GM12878 (cell line): ENCODE measurements around the gene CC2D1B. TPM values are rescaled to one million over a fixed set of nuclear protein-coding genes. Genes with fewer than 3 reads are reported as not detected.

Experiments
- ATAC-seq: fragments of 200-7000 bp; cut with Tn5 transposase; 3 replicates; pipeline ENCODE4 v1.9.1; 2020; ENCODE audit warnings: mild to moderate bottlenecking, moderate library complexity
- BruUV-seq: library from RNA; stranded (reverse); fragments of 400-500 nt; replicated peaks from 2 replicates; lab custom pipeline; 2021; lab: Mats Ljungman, UMichigan
- CTCF ChIA-PET: fragments of 300-600 bp; sonication (Branson Sonifier 250); formaldehyde crosslinking; extraction: SDS; loops from one replicate; lab custom pipeline; 2021; ENCODE audit warnings: inconsistent platforms; lab: Yijun Ruan, JAX
- POLR2A ChIA-PET: fragments of 350-600 bp; formaldehyde crosslinking; extraction: SDS; loops from one replicate; lab custom pipeline; 2021; ENCODE audit warnings: inconsistent platforms; lab: Charles Lee
- RAD21 ChIA-PET: fragments of 300-600 bp; sonication (Branson Sonifier 250); formaldehyde crosslinking; loops from one replicate; lab custom pipeline; 2023; ENCODE audit warnings: antibody characterized with exemption; ENCODE audit not compliant: unreplicated experiment; lab: Charles Lee
- SMC1A ChIA-PET: fragments of 300-600 bp; sonication (Branson Sonifier 250); formaldehyde crosslinking; loops from one replicate; lab custom pipeline; 2023; ENCODE audit not compliant: unreplicated experiment, uncharacterized antibody; lab: Charles Lee
- DNase-seq: peaks from one replicate; pipeline ENCODE4 v3.0.0-alpha.2; 2011; ENCODE audit warnings: low read depth, low spot score
- FAIRE-seq: peaks from 3 replicates; lab custom pipeline; 2011; peaks lifted over from hg19 to GRCh38; lab: Jason Lieb, UNC
- H2AFZ ChIP-seq: 2 replicates; pipeline ENCODE4 v1.6.0; 2011; ENCODE audit warnings: low read depth, low read length, control low read depth; ENCODE audit not compliant: control insufficient read depth
- H3K27ac ChIP-seq: 2 replicates; pipeline ENCODE4 v1.5.1; 2011; ENCODE audit warnings: control low read depth; ENCODE audit not compliant: control insufficient read depth, insufficient read depth
- H3K27me3 ChIP-seq, 2 experiments: replicated peaks in 1 of 2; 2 replicates each; pipeline versions ENCODE4 v1.6.0 to v1.6.1; 2011; ENCODE audit warnings: low read length in 1 of 2; ENCODE audit not compliant: control insufficient read depth in 2 of 2, insufficient read depth in 2 of 2
- H3K36me3 ChIP-seq, 2 experiments: 2 replicates each; pipeline ENCODE4 v1.5.1; 2011; ENCODE audit warnings: low read length in 1 of 2; ENCODE audit not compliant: control insufficient read depth in 2 of 2, insufficient read depth in 2 of 2
- H3K4me1 ChIP-seq: 2 replicates; pipeline ENCODE4 v1.6.1; 2011; ENCODE audit warnings: mild to moderate bottlenecking, low read length, moderate library complexity, mixed read lengths; ENCODE audit not compliant: control insufficient read depth, insufficient read depth
- H3K4me2 ChIP-seq: 2 replicates; pipeline ENCODE4 v1.6.0; 2011; ENCODE audit warnings: control low read depth; ENCODE audit not compliant: control insufficient read depth, insufficient read depth
- H3K4me3 ChIP-seq: fragments of 200-600 bp; sonication (generic); 2 replicates; pipeline ENCODE4 v1.5.1; 2016
- H3K79me2 ChIP-seq: 2 replicates; pipeline ENCODE4 v1.6.0; 2011; ENCODE audit warnings: low read length; ENCODE audit not compliant: control insufficient read depth, insufficient read depth
- H3K9ac ChIP-seq: 2 replicates; pipeline ENCODE4 v1.8.0; 2011; ENCODE audit warnings: low read length, control low read depth, mixed read lengths; ENCODE audit not compliant: control insufficient read depth, insufficient read depth
- H3K9me3 ChIP-seq: replicated peaks from 3 replicates; pipeline ENCODE4 v1.5.1; 2011; ENCODE audit warnings: mild to moderate bottlenecking, low read length; ENCODE audit not compliant: control insufficient read depth, insufficient read depth
- H4K20me1 ChIP-seq: 2 replicates; pipeline ENCODE4 v1.6.0; 2011; ENCODE audit not compliant: control insufficient read depth, insufficient read depth
- ETV6 ChIP-seq, 2 experiments: fragments of 450-650 bp in 1 of 2; IDR thresholded peaks in 1 of 2; conservative IDR thresholded peaks in 1 of 2; 2 replicates each; pipeline ENCODE4 v1.6.1; 2014; ENCODE audit warnings: antibody characterized with exemption in 1 of 2, borderline replicate concordance in 1 of 2, low read depth in 1 of 2, mild to moderate bottlenecking in 1 of 2, moderate library complexity in 1 of 2
- FOXM1 ChIP-seq: IDR thresholded peaks from 2 replicates; pipeline ENCODE4 v1.6.1; 2012; ENCODE audit warnings: low read depth, mild to moderate bottlenecking, inconsistent platforms, low read length, moderate library complexity
- HCFC1 ChIP-seq: fragments of 150-350 bp; IDR thresholded peaks from 2 replicates; pipeline ENCODE4 v1.6.1; 2014; ENCODE audit warnings: low read length
- IRF4 ChIP-seq: IDR thresholded peaks from 2 replicates; pipeline ENCODE4 v1.6.1; 2011; ENCODE audit warnings: low read depth, low read length
- MYB ChIP-seq: fragments of 150-350 bp; IDR thresholded peaks from 2 replicates; pipeline ENCODE4 v1.6.1; 2014; ENCODE audit warnings: mild to moderate bottlenecking, low read depth, low read length, borderline replicate concordance
- MYC ChIP-seq: IDR thresholded peaks from 2 replicates; pipeline ENCODE4 v1.6.1; 2011; ENCODE audit warnings: mild to moderate bottlenecking, low read length, moderate library complexity, inconsistent platforms; ENCODE audit not compliant: insufficient read depth, insufficient replicate concordance, insufficient read length, severe bottlenecking
- PAX5 ChIP-seq: IDR thresholded peaks from 2 replicates; pipeline ENCODE4 v1.6.1; 2011; ENCODE audit warnings: low read depth, low read length, borderline replicate concordance
- POLR2A ChIP-seq: IDR thresholded peaks from 2 replicates; pipeline ENCODE4 v1.6.1; 2011; ENCODE audit warnings: low read depth, mild to moderate bottlenecking, low read length
- POLR2AphosphoS5 ChIP-seq: IDR thresholded peaks from 2 replicates; pipeline ENCODE4 v1.6.1; 2011; ENCODE audit warnings: mild to moderate bottlenecking, low read length, inconsistent platforms
- RUNX3 ChIP-seq: IDR thresholded peaks from 2 replicates; pipeline ENCODE4 v1.6.1; 2012; ENCODE audit warnings: low read length, inconsistent platforms
- SUPT20H ChIP-seq: IDR thresholded peaks from 2 replicates; pipeline ENCODE4 v1.6.1; 2011; ENCODE audit warnings: low read depth, mild to moderate bottlenecking, low read length, moderate library complexity, borderline replicate concordance; ENCODE audit not compliant: control insufficient read depth
- ZNF622 ChIP-seq: fragments of 450-650 bp; IDR thresholded peaks from 2 replicates; pipeline ENCODE4 v1.6.1; 2017; ENCODE audit warnings: mild to moderate bottlenecking, inconsistent platforms
- WGBS: methylation state at CpG from one replicate; pipeline ENCODE4 v1.1.6; 2016; ENCODE audit warnings: low lambda C conversion rate; ENCODE audit not compliant: insufficient replicate concordance, insufficient coverage; ENCODE audit errors: missing lambda C conversion rate; 5-methylcytosine and 5-hydroxymethylcytosine counted together
- in situ Hi-C: fragments of 300-500 bp; cut with MboI; formaldehyde crosslinking; loops from 9 replicates; pipeline ENCODE4 v1.14.3; 2018; ENCODE audit warnings: mixed read lengths
- intact Hi-C: fragments of 100-400 bp; cut with micrococcal nuclease; formaldehyde crosslinking; loops from one replicate; pipeline ENCODE4 v1.14.2; 2022; ENCODE audit not compliant: unreplicated experiment
- polyA plus RNA-seq, 11 experiments: library from polyadenylated mRNA; depleted of rRNA in 4 of 11; unstranded in 6 of 11; stranded (reverse) in 5 of 11; fragments of >200 nt; fragmentation: Nextera tagmentation in 4 of 11; fragmentation: Illumina TruSeq in 1 of 11; extraction: Ambion mirVana in 4 of 11; extraction: Trizol in 1 of 11; gene quantifications; 1 replicate in 1 of 11; 2 replicates in 10 of 11; pipeline versions ENCODE4 v1.2.1 to v1.2.3, GENCODE V29; 2011 to 2016; ENCODE audit warnings: inconsistent platforms in 2 of 11, missing spikeins in 2 of 11, low read depth in 1 of 11
- total RNA-seq, 4 experiments: library from RNA; depleted of rRNA in 3 of 4; stranded (reverse); fragments of >200 nt in 3 of 4; fragmentation: Illumina TruSeq in 1 of 4; extraction: Trizol in 1 of 4; gene quantifications; 2 replicates each; pipeline versions ENCODE4 v1.2.1 to v1.2.3, GENCODE V29; 2013 to 2021
- TF ChIP-seq, protein P1 (sequence below): IDR thresholded peaks from 2 replicates; pipeline ENCODE4 v1.6.1; 2011; ENCODE audit warnings: borderline replicate concordance, low read depth, mild to moderate bottlenecking, moderate library complexity, low read length; ENCODE audit not compliant: insufficient read depth, poor library complexity, severe bottlenecking
- TF ChIP-seq, protein P2 (sequence below): fragments of 450-650 bp; IDR thresholded peaks from 2 replicates; pipeline ENCODE4 v1.6.1; 2017; ENCODE audit warnings: antibody characterized with exemption, mild to moderate bottlenecking, moderate library complexity

Gene CC2D1B
- total and polyA plus RNA-seq, 10 of the 15 experiments (the other 5 are each of a cell fraction or from before 2014, with no cell fraction given): 0.90 to 29.4 (median 14.5) TPM

DNA sequence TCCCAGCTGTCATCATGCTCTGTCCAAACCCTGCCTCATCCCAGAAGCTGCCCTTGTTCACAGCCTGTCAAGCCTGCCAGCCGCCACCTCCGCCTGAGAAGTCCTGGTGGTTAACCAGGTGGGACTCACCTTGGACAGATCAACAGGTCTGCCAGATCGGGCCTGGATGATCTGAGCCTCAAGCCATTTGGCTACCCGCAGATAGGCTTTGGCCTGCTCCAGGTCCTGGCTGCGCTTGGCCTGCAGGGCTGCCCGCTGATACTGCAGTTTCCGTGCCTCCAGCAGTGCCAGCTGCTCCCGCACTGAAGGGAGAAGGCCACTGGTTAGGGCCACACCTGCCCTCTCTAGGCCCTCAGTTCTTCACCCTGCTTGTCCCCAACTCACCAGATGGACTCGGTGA lies 8.6 kb downstream of the CC2D1B start:
- no peak for FAIRE-seq
- in situ Hi-C loops (no loop called here), intact Hi-C loops (no loop called here)
- no peak for DNase-seq
- no peak overlapping the region for H3K9ac ChIP-seq
- ATAC-seq: no peak
- H3K36me3 ChIP-seq: peaks cover 38 to 59% of the 10 kb centered on the region in 2 experiments
- 97% methylated on average over 9 of the region's 9 CpGs for WGBS
- H3K27ac ChIP-seq: no peak overlapping the region
- H3K4me2 ChIP-seq: no peak overlapping the region
- BruUV-seq: no TSS peak
- ChIA-PET POLR2A (interaction anchor here (0.8 kb wide), 1 partner anchor 9 kb away, joined by 3 read pairs; no protein-coding TSS in a partner anchor), CTCF (no interaction called here), RAD21 (no interaction called here), SMC1A (no interaction called here)
- no peaks in the 10 kb centered on the region for H4K20me1 ChIP-seq
- H2AFZ ChIP-seq: no peak overlapping the region
- H3K9me3 ChIP-seq: no peaks in the 10 kb centered on the region
- no peaks in the 10 kb centered on the region for H3K4me1 ChIP-seq
- H3K4me3 ChIP-seq: no peak overlapping the region
- peak; percentile 20; the same call in 1 of the 2 replicates for TF ChIP-seq POLR2A
- TF ChIP-seq HCFC1: no peak
- H3K27me3 ChIP-seq: no peaks in the 10 kb centered on the region
- H3K79me2 ChIP-seq: no peaks in the 10 kb centered on the region; the same call in 1 of the 2 replicates

DNA sequence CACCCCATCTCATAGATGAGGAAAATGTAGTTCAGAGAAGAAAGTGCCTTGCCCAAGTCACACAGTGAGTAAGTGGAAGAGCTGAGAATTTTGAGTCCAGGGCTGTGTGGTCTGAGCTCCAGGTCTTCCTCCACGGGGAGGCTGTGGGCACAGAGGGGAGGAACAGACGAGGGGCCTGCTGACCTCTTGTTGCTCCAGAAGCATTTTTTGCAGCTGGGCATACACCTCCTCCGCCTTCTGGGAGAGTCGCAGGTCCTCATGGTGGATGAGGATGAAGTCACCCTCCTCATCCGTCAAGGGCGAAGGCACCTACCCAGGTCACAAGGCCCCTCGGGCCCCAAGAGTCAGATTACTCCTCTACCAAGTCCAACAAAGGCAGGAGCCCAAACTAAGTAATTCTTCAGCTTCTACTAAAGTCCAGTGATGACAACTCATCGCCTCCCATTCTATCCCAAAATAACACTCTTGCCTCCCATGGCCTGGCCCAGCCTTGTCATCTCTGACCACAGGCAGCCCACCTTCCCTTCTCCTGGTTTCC lies 9.1 kb downstream of the CC2D1B start:
- Histone ChIP-seq H3K4me2 (no peak overlapping the region), H4K20me1 (no peaks in the 10 kb centered on the region), H2AFZ (no peak overlapping the region), H3K9ac (no peak overlapping the region), H3K4me1 (no peaks in the 10 kb centered on the region), H3K36me3 (peaks cover 38 to 57% of the 10 kb centered on the region in 2 experiments), H3K79me2 (no peaks in the 10 kb centered on the region), H3K27ac (no peak overlapping the region), H3K9me3 (no peaks in the 10 kb centered on the region), H3K4me3 (no peak overlapping the region), H3K27me3 (no peaks in the 10 kb centered on the region)
- no peak for FAIRE-seq
- ChIA-PET RAD21 (no interaction called here), SMC1A (no interaction called here), CTCF (no interaction called here), POLR2A (no interaction called here)
- WGBS: over 99% methylated on average over 8 of the region's 8 CpGs
- intact Hi-C loops (no loop called here), in situ Hi-C loops (no loop called here)
- no peak for DNase-seq
- BruUV-seq: no TSS peak
- no peak for ATAC-seq
- no peak for TF ChIP-seq SUPT20H
- TF ChIP-seq, protein P1, sequence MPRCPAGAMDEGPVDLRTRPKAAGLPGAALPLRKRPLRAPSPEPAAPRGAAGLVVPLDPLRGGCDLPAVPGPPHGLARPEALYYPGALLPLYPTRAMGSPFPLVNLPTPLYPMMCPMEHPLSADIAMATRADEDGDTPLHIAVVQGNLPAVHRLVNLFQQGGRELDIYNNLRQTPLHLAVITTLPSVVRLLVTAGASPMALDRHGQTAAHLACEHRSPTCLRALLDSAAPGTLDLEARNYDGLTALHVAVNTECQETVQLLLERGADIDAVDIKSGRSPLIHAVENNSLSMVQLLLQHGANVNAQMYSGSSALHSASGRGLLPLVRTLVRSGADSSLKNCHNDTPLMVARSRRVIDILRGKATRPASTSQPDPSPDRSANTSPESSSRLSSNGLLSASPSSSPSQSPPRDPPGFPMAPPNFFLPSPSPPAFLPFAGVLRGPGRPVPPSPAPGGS: no peak
- no peak for TF ChIP-seq PAX5
- TF ChIP-seq FOXM1: no peak
- TF ChIP-seq POLR2AphosphoS5: no peak
- no peak for TF ChIP-seq ZNF622
- TF ChIP-seq MYC: no peak
- TF ChIP-seq IRF4: no peak
- TF ChIP-seq MYB: no peak
- TF ChIP-seq RUNX3: no peak
- no peak for TF ChIP-seq ETV6 (conservative IDR thresholded peaks at IDR 0.05 in 1 of 2, IDR thresholded peaks at IDR 0.05 in 1 of 2; ENCODE audit: borderline replicate concordance in 1 of 2, low read depth in 1 of 2)
- TF ChIP-seq, protein P2, sequence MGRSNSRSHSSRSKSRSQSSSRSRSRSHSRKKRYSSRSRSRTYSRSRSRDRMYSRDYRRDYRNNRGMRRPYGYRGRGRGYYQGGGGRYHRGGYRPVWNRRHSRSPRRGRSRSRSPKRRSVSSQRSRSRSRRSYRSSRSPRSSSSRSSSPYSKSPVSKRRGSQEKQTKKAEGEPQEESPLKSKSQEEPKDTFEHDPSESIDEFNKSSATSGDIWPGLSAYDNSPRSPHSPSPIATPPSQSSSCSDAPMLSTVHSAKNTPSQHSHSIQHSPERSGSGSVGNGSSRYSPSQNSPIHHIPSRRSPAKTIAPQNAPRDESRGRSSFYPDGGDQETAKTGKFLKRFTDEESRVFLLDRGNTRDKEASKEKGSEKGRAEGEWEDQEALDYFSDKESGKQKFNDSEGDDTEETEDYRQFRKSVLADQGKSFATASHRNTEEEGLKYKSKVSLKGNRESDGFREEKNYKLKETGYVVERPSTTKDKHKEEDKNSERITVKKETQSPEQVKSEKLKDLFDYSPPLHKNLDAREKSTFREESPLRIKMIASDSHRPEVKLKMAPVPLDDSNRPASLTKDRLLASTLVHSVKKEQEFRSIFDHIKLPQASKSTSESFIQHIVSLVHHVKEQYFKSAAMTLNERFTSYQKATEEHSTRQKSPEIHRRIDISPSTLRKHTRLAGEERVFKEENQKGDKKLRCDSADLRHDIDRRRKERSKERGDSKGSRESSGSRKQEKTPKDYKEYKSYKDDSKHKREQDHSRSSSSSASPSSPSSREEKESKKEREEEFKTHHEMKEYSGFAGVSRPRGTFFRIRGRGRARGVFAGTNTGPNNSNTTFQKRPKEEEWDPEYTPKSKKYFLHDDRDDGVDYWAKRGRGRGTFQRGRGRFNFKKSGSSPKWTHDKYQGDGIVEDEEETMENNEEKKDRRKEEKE: no peak
